ENCODE data around the gene PLXNA1. TPM values are rescaled to one million over a fixed set of nuclear protein-coding genes. Genes with fewer than 3 reads are reported as not detected.

Gene PLXNA1
- total RNA-seq, 2 experiments from 2014 or later: 4.6 to 15.0 TPM

DNA sequence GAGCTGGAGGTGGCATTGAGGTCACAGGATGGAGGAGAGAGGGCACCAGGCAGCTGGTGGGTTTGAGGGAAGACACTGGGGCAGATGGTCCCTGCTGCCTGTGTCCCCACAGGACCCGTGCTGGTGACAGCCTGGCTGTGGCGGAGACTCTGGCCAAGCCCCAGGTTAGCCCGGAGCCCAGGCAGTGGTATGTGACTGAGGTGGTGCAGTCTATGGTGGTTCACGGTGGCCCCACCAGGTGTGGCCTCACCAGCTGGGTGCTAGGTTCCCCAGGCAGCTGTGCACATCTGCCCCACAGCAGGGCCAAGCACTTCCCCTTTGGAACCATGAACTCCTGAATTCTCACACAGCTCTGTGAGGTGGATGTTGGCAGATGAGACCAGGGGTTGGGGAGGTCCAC lies 15.4 kb downstream of the PLXNA1 start:
- Mint-ChIP-seq H3K4me3 (no peak overlapping the region), H3K4me1 (no peaks in the 10 kb centered on the region), H3K9me3 (ENCODE audit: low read depth) (no peaks in the 10 kb centered on the region), H3K36me3 (no peaks in the 10 kb centered on the region), H3K27me3 (no peaks in the 10 kb centered on the region), H3K27ac (no peak overlapping the region)
- CTCF ChIA-PET: no interaction called here
- DNase-seq (no peak), ATAC-seq (no peak)

DNA sequence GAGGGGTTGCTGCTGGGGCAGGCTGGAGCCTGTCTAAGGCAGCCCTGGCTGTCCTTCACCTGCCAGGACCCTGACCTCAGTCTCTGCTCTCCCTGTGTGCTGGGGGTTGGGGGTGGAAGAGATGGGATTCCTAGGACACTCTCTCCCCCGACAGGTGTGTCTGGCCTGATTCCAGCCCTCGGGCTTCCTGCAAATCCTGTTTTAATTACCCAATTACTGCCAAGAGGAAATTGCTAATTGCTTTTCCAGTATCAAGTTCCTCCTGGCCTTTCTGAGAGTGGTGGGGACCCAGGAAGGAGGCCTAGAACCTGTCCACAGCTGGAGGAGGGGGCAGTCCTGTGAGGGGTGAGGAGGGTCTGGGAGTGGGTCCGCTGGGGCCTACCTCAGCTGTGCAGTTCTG lies 15.8 kb downstream of the PLXNA1 start:
- no peak for ATAC-seq
- no peaks in the 10 kb centered on the region for H3K9me3 Mint-ChIP-seq (ENCODE audit: low read depth)
- H3K36me3 Mint-ChIP-seq: no peaks in the 10 kb centered on the region
- H3K4me1 Mint-ChIP-seq: no peaks in the 10 kb centered on the region
- DNase-seq: no peak
- CTCF ChIA-PET: no interaction called here
- H3K27me3 Mint-ChIP-seq: no peaks in the 10 kb centered on the region
- H3K27ac Mint-ChIP-seq: no peak overlapping the region
- no peak overlapping the region for H3K4me3 Mint-ChIP-seq

DNA sequence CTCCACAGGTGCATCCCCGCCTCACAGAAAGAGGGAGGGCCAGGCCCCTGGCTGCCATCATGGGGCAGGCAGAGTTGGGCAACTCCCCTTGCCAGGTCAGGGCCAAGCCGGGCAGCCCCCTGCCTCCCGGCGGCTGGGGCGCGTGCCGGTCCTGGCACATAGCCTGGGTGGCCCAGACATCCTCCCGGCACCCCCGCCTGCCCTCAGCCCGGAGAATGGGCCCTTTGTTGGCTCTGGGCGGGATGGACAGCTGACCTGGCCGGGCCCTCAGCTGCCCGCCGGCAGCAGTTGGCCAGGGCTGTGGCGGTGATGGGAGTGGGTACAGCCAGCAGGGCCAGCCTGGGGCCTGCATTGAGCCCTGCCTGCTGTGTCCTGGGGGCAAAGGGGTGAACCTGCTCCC lies 16.5 kb downstream of the PLXNA1 start:
- H3K27me3 Mint-ChIP-seq: no peaks in the 10 kb centered on the region
- no peak overlapping the region for H3K27ac Mint-ChIP-seq
- no peaks in the 10 kb centered on the region for H3K36me3 Mint-ChIP-seq
- H3K4me3 Mint-ChIP-seq: no peak overlapping the region
- DNase-seq: no peak
- CTCF ChIA-PET: no interaction called here
- no peak for ATAC-seq
- H3K9me3 Mint-ChIP-seq (ENCODE audit: low read depth): no peaks in the 10 kb centered on the region
- no peaks in the 10 kb centered on the region for H3K4me1 Mint-ChIP-seq

DNA sequence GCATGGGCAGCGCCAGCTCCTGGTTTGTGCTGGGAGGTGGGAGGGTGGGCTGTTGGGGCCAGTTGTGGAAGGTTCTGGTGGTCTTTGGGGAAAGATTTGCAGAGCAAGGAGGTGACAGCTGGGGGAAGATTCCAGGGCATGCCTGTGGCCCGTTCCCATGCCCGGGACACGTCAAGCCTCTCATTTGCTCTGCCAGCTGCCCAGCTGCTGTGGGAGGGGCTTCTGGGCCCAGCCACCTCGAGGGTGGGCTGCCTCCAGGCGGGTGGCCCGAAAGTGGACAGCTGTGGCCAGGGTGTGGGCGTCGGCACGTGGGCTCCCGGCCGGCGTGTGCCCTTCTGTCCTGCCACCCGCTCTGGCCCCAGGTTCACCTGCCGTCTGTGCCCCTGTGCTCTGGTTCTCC lies 17.2 kb downstream of the PLXNA1 start:
- no peaks in the 10 kb centered on the region for H3K27me3 Mint-ChIP-seq
- DNase-seq (no peak), ATAC-seq (no peak)
- no peak overlapping the region for H3K4me3 Mint-ChIP-seq
- CTCF ChIA-PET: no interaction called here
- no peaks in the 10 kb centered on the region for H3K4me1 Mint-ChIP-seq
- H3K9me3 Mint-ChIP-seq (ENCODE audit: low read depth): no peaks in the 10 kb centered on the region
- no peaks in the 10 kb centered on the region for H3K36me3 Mint-ChIP-seq
- H3K27ac Mint-ChIP-seq: no peak overlapping the region

DNA sequence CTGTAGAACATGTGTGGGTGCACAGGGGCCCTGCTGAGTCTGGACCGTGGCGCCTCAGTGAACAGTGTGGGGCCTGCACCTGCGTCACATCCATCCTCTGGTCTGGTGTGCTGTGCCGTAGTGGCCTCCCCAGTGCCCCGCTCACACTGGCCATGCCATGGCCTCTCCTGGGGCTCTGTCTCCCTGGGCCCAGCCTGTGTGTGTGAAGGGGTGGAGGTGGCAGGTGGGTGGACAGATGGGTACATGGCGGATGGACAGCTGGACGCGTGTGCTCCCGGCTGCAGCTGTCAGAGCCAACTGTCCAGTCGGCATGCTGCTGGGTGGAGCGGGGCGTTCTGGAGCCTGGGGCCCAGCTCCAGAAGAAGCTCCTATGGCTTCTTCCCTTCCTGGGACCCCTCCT lies 17.8 kb downstream of the PLXNA1 start:
- no peaks in the 10 kb centered on the region for H3K27me3 Mint-ChIP-seq
- CTCF ChIA-PET: no interaction called here

DNA sequence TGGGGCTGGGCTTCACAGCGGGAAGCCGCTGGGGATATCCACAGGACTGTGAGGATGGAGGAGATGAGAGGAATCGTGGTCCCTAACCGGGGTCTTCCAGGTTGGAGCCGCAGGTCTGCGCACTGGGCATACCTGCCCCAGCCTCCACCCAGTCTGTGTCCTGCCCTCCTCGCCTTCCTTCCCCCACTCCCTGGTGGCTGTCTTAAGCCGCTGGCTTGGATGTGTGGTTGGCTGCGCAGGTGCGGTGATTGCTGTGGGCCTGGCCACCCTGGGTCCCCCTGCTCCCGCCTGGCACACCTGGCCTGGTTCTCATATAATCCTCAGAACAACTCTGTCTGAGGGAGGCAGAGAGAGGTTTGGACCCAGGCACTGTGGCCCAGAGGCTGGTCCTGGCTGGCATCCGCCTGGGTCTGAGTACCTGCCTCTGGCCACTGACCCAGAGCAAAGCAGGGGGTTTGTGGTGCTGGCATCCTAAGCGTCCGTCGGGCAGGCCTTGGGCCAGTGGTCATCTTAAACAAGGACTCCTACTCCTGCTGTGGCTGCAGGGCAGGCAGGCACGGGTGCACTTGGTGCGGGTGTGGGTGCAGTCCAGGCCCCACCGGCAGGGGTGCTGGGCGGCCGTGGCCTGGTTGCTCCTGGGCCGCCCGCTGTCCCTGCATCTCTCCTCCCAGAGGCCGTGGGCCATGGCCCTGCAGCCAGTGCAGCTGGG lies 18.7 kb downstream of the PLXNA1 start:
- H3K4me3 Mint-ChIP-seq: no peak overlapping the region
- H3K36me3 Mint-ChIP-seq: no peaks in the 10 kb centered on the region
- ATAC-seq (peak; percentile 7), DNase-seq (no peak)
- H3K4me1 Mint-ChIP-seq: no peaks in the 10 kb centered on the region
- H3K27ac Mint-ChIP-seq: no peak overlapping the region
- H3K9me3 Mint-ChIP-seq (ENCODE audit: low read depth): no peaks in the 10 kb centered on the region
- no peaks in the 10 kb centered on the region for H3K27me3 Mint-ChIP-seq
- CTCF ChIA-PET: interaction anchor here (0.9 kb wide), 1 partner anchor 483 kb away, joined by 4 read pairs; no protein-coding TSS in a partner anchor

More for the DNA sequence above, 17.8 kb downstream of the PLXNA1 start:
- Mint-ChIP-seq H3K4me1 (no peaks in the 10 kb centered on the region), H3K36me3 (no peaks in the 10 kb centered on the region), H3K4me3 (no peak overlapping the region), H3K27ac (no peak overlapping the region), H3K9me3 (ENCODE audit: low read depth) (no peaks in the 10 kb centered on the region)
- DNase-seq (no peak), ATAC-seq (no peak)

DNA sequence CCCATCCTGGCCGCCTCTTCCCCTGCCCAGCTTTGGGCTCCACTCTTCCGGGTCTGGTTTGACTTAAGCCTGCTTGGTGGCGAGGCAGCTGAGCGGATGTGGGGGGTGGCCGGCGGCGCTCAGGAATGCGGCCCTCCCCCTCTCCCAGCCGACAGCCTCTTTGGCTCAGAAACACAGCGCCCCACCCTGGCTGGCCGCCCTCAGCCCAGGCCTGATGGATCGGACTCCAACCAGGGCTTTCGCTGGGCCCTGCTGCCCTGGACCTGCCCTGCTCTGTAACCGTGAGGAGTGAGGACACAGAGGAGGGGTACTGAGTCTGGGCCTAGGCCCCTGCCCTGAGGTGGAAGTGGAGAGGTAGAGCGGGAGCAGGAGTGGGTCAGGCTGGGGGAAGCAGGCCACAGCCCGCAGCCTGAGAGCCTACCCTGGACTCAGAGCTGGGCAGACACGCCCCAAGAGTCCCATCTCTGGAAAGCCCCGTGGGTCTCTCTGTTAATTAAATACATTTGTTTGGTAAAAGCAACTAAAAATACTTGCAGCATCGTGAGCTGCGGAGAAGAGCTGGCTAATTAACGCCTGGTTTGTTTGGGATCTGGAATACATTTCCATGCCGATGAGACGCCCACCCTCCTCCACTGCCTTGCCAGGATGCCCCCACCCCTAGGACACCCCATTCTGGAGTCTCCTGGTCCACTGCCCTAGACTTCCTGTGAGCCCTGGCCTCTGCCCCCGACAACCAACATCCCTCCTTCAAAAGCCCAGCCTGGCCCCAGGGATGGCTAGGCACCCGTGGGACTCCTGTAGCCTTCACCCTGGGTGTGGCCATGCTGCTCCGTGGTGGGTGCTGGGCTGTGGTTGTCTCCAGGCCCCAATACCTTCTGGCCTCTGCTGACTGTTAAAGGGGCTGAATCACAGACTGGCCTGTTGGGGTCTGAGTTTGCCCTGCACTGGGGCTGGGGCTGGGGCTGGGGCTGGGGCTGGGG lies 19.6 kb downstream of the PLXNA1 start:
- ATAC-seq (peak; percentile 41), DNase-seq (no peak)
- Mint-ChIP-seq H3K9me3 (ENCODE audit: low read depth) (no peaks in the 10 kb centered on the region), H3K27ac (no peak overlapping the region), H3K4me3 (no peak overlapping the region), H3K36me3 (no peaks in the 10 kb centered on the region), H3K4me1 (no peaks in the 10 kb centered on the region), H3K27me3 (no peaks in the 10 kb centered on the region)
- CTCF ChIA-PET: interaction anchor here (0.9 kb wide), 1 partner anchor 482 kb away, joined by 4 read pairs; no protein-coding TSS in a partner anchor

DNA sequence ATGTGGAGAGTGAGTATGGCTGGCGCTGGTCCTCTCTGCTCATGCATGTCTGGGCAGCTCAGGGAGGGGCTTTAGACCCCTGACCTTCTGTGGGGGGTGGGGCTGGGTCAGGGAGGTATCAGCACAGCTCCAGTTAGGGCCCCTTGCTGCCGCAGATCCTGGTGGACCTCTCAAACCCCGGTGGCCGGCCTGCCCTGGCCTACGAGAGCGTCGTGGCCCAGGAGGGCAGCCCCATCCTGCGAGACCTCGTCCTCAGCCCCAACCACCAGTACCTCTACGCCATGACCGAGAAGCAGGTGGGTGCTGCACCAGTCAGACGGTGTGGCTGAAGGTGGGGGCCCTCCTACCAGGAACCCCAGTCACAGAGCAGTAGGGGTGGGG lies 20.2 kb downstream of the PLXNA1 start:
- CTCF ChIA-PET: no interaction called here
- Mint-ChIP-seq H3K27ac (no peak overlapping the region), H3K27me3 (no peaks in the 10 kb centered on the region)

DNA sequence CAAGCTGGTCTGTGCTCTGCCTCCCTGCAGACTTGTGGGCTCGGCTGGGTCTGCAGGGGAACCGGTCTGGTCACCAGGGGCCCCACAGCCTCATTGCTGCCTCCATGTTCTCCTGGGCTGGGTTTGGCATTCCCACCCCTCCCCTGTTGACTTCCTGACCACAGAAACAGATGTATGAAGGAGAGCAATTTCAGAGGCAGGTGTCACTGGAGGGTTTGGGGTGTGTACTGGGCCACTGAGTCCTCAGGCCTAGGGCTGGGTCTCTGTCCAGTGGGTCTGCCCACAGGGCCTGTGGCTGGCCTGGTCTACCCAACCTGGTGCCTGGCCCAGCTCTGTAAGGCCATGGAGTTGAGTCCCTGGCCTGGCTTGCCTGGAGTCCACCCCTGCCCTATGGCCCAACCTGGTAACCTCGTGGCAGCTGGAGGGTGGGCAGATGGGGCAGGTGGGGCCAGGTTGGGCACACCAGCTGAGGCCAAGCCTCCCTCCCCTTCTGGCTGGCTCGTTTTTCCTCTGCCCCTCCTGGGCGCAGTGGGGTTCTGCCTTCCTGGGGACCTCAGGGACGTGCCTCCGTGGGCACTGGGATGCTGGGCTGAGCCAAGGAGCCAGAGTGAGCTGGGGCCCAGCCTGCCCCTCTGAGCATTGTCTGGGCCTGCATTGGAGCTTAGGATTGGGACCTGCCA lies 20.8 kb downstream of the PLXNA1 start:
- H3K27ac Mint-ChIP-seq: no peak overlapping the region
- H3K9me3 Mint-ChIP-seq (ENCODE audit: low read depth): no peaks in the 10 kb centered on the region
- H3K27me3 Mint-ChIP-seq: no peaks in the 10 kb centered on the region
- no peak overlapping the region for H3K4me3 Mint-ChIP-seq
- DNase-seq (no peak), ATAC-seq (no peak)
- H3K4me1 Mint-ChIP-seq: no peaks in the 10 kb centered on the region
- CTCF ChIA-PET: no interaction called here
- H3K36me3 Mint-ChIP-seq: no peaks in the 10 kb centered on the region

More for the DNA sequence above, 20.2 kb downstream of the PLXNA1 start:
- DNase-seq (no peak), ATAC-seq (no peak)
- Mint-ChIP-seq H3K4me3 (no peak overlapping the region), H3K36me3 (no peaks in the 10 kb centered on the region), H3K4me1 (no peaks in the 10 kb centered on the region), H3K9me3 (ENCODE audit: low read depth) (no peaks in the 10 kb centered on the region)

DNA sequence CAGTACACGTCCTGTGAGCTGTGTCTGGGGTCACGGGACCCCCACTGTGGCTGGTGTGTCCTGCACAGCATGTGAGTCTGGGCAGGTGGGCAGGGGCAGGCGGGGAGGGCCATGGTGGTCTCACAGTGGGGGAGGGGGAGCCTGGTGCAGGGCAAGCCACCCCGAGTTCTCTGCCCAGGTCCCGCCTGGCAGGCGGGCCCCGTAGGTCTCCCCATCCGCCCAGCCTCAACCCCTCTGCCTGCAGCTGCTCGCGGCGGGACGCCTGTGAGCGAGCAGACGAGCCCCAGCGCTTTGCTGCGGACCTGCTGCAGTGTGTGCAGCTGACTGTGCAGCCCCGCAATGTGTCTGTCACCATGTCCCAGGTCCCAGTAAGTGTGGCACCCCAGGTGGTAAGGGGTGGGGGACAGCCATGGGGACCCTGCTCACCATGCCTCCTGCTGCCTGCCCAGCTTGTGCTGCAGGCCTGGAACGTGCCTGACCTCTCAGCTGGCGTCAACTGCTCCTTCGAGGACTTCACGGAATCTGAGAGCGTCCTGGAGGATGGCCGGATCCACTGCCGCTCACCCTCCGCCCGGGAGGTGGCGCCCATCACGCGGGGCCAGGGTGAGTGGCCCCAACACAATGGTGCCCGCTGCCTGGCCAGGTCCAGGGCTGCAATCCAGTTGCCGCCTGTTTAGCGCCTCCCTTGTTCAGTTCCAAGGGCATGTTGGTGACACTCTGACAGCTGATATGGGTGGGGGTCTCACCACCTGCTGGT lies 21.9 kb downstream of the PLXNA1 start:
- no peak for ATAC-seq
- CTCF ChIA-PET: no interaction called here
- no peaks in the 10 kb centered on the region for H3K36me3 Mint-ChIP-seq

DNA sequence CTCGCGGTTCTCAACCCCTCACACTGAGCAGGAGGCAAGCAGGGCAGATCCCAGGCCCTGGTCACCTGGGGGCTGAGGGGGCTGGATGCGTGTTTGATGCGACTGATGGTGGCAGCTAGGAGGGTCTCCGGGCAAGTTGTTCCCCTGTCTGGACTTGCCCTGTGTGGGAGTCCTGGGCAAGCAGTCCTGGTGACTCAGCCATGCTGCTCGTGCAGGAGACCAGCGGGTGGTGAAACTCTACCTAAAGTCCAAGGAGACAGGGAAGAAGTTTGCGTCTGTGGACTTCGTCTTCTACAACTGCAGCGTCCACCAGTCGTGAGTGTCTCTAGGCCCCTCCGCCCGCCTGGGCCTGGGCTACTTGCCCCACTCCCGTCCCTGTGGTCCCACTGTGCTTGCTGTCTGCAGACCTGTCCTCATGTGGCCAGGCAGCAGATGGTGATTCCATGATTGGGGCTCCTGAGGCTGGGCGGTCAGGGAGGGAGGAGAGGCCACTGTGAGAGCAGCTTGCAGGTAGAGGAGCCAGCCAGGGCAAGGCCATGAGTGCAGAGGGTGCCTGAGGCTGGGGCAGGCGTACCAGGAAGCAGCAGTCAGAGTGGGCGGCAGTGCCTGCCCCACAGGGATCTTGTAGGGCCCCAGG lies 23.1 kb downstream of the PLXNA1 start:
- no peak overlapping the region for H3K27ac Mint-ChIP-seq
- CTCF ChIA-PET: no interaction called here

More for the DNA sequence above, 21.9 kb downstream of the PLXNA1 start:
- H3K4me1 Mint-ChIP-seq: no peaks in the 10 kb centered on the region
- no peaks in the 10 kb centered on the region for H3K9me3 Mint-ChIP-seq (ENCODE audit: low read depth)
- DNase-seq: no peak
- H3K4me3 Mint-ChIP-seq: no peak overlapping the region
- no peak overlapping the region for H3K27ac Mint-ChIP-seq
- H3K27me3 Mint-ChIP-seq: no peaks in the 10 kb centered on the region

DNA sequence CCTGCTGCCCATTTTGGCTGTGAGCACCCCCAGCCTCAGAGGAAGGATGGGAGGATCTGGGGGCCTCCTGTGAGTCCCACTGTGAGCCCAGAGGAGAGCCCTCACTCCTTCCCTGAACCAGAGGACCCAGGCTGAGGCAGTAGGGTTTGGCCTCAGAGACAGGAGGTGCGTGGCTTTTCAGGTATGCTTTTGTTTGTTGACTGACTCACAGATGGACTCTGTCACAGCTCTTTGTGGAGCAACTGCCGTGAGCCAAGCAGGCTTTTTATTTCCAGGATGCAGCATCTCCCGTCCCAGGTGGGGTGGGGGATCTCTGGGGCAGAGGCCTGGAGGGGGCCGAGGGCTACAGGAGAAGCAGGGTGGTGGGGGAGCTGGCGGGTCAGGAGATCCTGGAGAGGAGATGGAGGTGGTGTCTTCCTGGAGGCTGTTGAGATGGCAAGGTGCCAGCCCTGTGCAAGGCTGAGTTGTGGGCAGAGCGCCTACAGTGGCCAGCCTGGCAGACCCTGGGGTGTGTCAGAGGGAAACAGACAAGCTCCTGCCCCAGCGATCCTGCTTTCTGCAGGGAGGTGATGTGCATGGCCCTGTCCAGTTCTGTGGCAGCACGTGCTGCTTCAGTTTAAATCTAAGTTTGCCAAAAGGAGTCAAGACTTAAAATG lies 24.0 kb downstream of the PLXNA1 start:
- Mint-ChIP-seq H3K27ac (no peak overlapping the region), H3K9me3 (ENCODE audit: low read depth) (no peaks in the 10 kb centered on the region), H3K27me3 (no peaks in the 10 kb centered on the region), H3K36me3 (no peaks in the 10 kb centered on the region), H3K4me3 (no peak overlapping the region), H3K4me1 (no peaks in the 10 kb centered on the region)
- DNase-seq (no peak), ATAC-seq (no peak)
- CTCF ChIA-PET: no interaction called here

More for the DNA sequence above, 23.1 kb downstream of the PLXNA1 start:
- no peaks in the 10 kb centered on the region for H3K27me3 Mint-ChIP-seq
- no peak for DNase-seq
- ATAC-seq: no peak
- H3K4me1 Mint-ChIP-seq: no peaks in the 10 kb centered on the region
- no peak overlapping the region for H3K4me3 Mint-ChIP-seq
- no peaks in the 10 kb centered on the region for H3K9me3 Mint-ChIP-seq (ENCODE audit: low read depth)
- no peaks in the 10 kb centered on the region for H3K36me3 Mint-ChIP-seq
